Stomach (tissue), 4 donors: Measurements from ENCODE around the gene FNBP1.

Source experiments
- CTCF ChIP-seq, 7 experiments: fragments of 450-650 bp in 4 of 7; fragments of 200-600 bp in 3 of 7; sonication (generic) in 3 of 7; IDR thresholded peaks; one replicate each; pipeline ENCODE4 v1.5.1; 2016 to 2019; ENCODE audit warnings: antibody characterized with exemption in 7 of 7, control low read depth in 2 of 7, mild to moderate bottlenecking in 1 of 7
- POLR2A ChIP-seq, 4 donors: fragments of 450-650 bp; IDR thresholded peaks; one replicate each; pipeline ENCODE4 v1.6.1; 2016; ENCODE audit warnings: antibody characterized with exemption in 4 of 4, control low read depth in 2 of 4, mild to moderate bottlenecking in 1 of 4, moderate library complexity in 1 of 4
- POLR2AphosphoS5 ChIP-seq, 3 donors: sonication (generic); formaldehyde crosslinking; IDR thresholded peaks; one replicate each; pipeline ENCODE4 v1.6.1; 2016; ENCODE audit warnings: antibody characterized with exemption in 3 of 3

GRCh38 chr9:129857207-129857606 lies 185.8 kb downstream of the FNBP1 start:
- TF ChIP-seq CTCF (IDR thresholded peaks at IDR 0.05) (no peak), POLR2A (IDR thresholded peaks at IDR 0.05) (no peak), POLR2AphosphoS5 (IDR thresholded peaks at IDR 0.05) (no peak)
